Renal cortex interstitium (tissue), 11 donors: ENCODE measurements around the gene MYL6B. TPM values are rescaled to one million over a fixed set of nuclear protein-coding genes. Genes with fewer than 3 reads are reported as not detected.

ENCODE experiments used
- DNase-seq, 11 donors: peaks; one replicate each; pipeline ENCODE4 v3.0.0-alpha.2; 2013; ENCODE audit warnings: low read depth in 9 of 11, low spot score in 4 of 11; ENCODE audit errors: extremely low read depth in 1 of 11
- polyA plus RNA-seq, 3 donors: library from polyadenylated mRNA; unstranded; fragments of 120-200 nt; gene quantifications; one replicate each; pipeline ENCODE4 v1.2.1, GENCODE V29; 2013; ENCODE audit not compliant: insufficient read length in 3 of 3

MYL6B gene
- polyA plus RNA-seq, 3 donors = 164 to 191 (median 165) TPM

DNA sequence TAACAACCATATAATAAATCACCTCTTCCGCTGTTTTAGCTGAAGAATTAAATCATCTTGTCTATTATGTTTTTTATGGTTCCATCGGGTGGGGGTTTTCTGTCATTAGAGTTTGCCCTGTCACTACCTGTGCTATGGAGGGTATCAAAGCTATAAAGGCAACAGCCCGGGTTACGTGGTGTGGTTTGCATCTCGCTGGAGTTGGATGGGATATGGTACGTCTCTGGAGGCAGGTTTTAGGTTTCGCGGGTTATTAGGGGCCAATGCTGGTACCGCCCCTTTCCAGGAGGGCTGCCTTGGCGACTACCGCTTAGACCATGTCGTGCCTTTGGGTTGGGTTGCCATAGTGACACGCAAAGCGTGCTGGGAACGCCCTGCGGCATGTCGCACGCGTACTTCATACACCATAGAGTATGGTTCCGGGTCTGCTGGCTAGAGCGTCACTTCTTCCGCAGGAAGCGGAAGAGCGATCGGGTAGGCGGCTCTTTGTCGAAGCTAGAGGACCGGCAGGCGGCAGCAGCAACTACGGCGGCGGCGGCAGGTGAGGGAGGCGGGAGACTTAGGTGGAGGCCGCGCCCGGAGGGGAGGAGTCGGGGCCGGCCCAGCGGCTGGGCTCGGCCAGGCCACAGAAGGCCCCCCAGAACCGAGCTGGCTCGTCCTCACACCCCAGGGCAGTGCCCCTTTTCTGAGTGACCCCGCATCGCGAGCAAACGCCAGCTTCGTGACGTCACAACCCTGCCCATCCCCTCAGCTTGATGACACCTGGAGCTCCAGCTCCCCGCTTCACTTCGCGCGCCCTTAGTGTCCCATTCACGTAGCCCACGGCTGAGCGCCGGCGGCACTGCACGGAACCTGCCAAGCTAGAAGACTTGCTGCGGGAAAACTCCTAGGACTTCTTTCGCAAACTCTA, 34.4 kb upstream of the MYL6B start, which contains the start of gene ZC3H10:
Gene ZC3H10 (plus strand): TSS at position 489 of the 910 bp plus-strand sequence. CDS start 2,297 bp downstream, outside the sequence.
- peak; percentile 94 to 100 (median 99) for DNase-seq

DNA sequence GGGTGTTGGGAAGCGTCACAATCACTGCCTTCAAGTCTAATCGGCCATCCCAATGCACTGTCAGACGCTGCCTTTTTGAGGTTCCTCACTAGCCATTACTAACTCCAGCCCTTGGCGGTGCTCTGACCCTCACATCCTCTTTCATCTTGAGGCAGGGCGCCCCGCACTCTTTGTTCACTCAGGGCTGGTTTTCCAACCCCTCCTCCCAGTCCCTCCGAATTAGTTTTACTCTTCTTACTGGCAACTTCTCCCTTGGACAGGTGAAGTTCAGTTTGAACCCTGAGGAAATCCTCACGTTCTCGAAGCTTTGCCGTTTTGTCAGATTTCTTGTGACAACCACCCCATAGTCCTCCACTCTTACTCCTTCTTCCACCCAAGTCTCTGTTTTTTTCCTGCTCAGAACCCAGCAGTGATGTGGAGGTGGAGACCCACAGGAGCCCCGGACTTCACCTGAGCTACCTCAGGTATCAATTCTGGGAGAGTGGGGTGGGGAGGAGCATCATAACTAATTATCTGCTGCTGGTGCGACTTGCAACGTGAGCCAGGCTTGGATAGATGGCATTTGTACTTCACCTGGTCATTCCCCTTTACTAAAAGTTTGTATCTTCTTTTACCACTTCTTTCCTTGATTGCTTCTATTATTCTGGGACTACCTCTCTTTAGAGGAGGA, 33.6 kb upstream of the MYL6B start:
- DNase-seq = no peak

- peak in 8 of 11 donors; percentile 70 to 93 (median 84) for DNase-seq
These were observed 33.0 kb upstream of the MYL6B start for GRCh38 chr12:56119361-56119796.

DNA sequence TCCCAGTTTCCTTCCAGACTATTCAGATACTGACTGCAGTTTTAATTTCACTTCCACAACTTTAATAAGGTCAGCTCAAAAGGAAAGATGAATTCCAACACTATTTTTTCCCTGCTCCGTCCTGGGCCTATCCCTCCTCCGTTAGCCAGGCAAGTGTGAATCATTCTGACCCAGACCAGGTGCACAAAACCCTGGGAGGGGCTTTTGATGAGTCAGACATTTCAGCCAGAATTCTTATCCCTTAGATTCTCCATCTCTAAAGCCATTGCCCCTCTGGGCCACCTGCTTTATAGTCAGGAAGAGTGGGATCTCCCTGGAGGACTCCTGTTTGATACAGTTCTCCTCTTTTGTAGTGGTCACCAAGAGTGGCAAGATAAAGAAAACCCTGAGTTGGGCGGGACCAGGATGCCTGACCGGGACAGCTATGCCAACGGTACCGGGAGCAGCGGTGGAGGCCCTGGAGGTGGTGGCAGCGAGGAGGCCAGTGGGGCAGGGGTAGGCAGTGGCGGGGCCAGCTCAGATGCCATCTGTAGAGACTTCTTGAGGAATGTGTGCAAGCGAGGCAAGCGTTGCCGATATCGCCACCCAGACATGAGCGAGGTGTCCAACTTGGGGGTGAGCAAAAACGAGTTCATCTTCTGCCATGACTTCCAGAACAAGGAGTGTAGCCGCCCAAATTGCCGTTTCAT, 32.1 kb upstream of the MYL6B start:
- no peak for DNase-seq

GRCh38 chr12:56121204-56121870, 31.1 kb upstream of the MYL6B start:
- no peak for DNase-seq

DNA sequence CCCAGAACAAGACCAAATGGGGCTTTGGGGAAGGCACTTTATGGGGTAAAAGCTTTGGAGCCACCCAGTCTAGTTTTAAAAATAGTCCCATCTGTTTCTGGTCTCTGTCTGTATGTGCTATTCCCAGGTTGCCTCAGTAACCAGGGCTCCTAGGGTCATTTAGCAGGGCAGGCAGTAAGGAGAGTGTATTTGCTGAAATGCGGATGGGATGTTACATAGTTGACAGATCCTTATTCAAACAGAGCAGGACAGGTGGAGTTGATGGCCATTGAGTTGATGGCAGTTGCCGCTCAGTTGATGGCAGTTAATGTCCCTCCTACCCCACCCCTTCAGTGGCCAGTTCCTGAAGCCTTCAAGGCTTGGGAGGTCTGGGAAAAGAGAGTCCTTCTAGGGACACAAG, 29.8 kb upstream of the MYL6B start:
- DNase-seq = no peak

GRCh38 chr12:56124133-56124532, 28.3 kb upstream of the MYL6B start:
- DNase-seq = no peak

DNA sequence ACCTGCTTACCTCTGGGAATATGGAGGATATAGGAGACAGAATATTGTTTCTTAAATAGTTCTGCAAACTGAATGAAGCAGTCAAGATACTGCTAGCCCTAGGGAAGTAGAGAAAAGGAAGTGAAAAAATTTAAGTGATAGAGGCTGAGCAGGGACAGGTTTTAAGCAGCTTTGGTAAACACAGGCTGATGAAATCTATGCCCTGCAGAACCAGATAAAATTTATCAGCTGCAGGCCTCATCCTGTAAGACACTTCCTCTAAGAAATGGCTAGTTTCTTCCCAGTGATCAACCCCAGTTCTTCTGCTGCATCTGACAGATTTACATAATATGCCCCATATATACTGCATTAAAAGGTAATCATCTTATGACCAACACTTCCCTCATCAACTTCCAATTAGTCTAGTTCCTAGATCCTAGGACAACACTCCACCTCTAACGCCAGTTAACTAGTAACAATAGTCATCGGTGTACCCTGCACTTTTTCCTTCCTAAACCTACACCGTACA, 25.6 kb upstream of the MYL6B start:
- no peak for DNase-seq

DNA sequence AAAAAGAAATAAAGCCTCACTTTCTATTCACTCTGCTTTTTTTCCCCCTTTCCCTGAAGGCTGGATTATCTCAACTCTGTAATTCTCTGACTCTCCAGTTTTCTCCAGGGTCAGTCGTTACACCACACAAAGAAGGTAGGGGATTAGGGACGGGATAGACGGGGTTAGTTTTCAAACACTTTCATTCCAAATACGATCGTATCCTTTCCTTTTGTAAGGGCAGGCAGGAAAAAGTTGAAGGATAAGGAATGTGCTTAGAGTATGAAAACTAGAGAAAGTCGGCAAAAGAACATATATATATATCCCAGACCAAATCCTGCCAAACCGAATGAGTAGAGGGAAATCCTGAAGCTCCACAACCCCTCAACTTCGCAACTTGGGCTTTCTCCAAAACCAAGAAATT, 24.9 kb upstream of the MYL6B start:
- no peak for DNase-seq

DNA sequence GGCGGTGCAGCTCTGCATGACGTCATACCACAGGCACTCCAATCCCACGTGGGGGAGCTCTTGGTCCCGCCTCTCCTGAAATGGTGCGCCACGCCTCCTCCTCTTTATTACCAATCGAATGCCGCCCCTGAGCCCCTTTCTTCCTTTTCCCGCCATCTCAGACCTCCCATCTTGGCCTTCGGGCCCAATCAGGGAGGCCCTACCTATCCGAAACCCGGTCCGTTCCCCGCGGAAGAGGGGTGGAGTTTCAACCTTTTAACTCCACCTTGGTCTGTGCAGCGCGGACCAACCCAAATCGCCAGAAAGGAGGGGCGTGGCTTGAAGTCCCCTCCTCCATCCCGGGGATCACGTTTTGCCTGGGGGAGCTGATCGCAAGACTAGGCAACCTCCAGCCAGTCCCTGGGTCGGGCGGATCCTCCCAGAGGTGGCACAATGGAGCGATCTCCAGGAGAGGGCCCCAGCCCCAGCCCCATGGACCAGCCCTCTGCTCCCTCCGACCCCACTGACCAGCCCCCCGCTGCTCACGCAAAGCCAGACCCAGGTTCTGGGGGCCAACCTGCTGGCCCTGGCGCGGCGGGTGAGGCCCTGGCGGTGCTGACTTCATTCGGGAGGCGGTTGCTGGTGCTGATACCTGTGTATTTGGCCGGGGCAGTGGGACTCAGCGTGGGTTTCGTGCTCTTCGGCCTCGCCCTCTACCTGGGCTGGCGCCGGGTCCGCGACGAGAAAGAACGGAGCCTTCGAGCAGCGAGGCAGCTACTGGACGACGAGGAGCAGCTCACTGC, 24.3 kb upstream of the MYL6B start, which contains the start of gene ESYT1:
Gene ESYT1 (plus strand): TSS at position 380 of the 782 bp plus-strand sequence. CDS start 53 bp downstream, at position 433.
- peak; percentile 96 to 100 (median 99) for DNase-seq

GRCh38 chr12:56128670-56129205, 23.6 kb upstream of the MYL6B start:
- DNase-seq = no peak

- no peak for DNase-seq
These were observed 23.0 kb upstream of the MYL6B start for GRCh38 chr12:56129206-56129941.

GRCh38 chr12:56129942-56130495, 22.4 kb upstream of the MYL6B start:
- DNase-seq = no peak

GRCh38 chr12:56130876-56131275, 21.5 kb upstream of the MYL6B start:
- DNase-seq = no peak

- no peak for DNase-seq
These were observed 17.5 kb upstream of the MYL6B start for GRCh38 chr12:56134897-56135296.

DNA sequence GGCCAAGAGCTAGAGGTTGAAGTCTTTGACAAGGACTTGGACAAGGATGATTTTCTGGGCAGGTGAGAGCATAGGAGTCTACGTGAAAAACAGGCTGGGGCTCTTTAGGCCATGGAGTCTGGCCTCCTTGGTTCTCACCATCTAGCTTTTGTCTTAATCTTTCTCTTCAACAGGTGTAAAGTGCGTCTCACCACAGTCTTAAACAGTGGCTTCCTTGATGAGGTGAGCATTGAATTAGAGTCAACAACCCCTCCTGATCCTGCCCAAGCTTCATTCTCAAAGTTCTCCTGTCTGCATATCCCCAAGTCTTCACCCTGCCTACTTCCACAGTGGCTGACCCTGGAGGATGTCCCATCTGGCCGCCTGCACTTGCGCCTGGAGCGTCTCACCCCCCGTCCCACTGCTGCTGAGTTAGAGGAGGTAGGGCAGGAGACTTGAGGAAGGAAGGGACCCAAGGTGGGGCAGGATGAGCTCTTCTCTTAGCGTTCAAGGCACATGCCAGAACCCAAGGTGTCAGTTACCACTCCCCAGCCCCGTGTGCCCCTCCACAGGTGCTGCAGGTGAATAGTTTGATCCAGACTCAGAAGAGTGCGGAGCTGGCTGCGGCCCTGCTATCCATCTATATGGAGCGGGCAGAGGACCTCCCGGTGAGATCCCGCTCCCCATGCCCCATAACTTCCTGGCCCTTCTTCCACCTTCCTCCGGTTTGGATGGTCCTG, 14.4 kb upstream of the MYL6B start:
- no peak for DNase-seq
